ENCODE measurements around the gene GFPT2. TPM values are rescaled to one million over a fixed set of nuclear protein-coding genes. Genes with fewer than 3 reads are reported as not detected.

Gene GFPT2
- total and polyA plus RNA-seq, 2 of the 8 experiments (the other 6 are each of a cell fraction or from before 2014, with no cell fraction given): 83.7 to 143 TPM

- TF ChIP-seq SIX5 (IDR thresholded peaks at IDR 0.05; ENCODE audit: low read depth, low read length): no peak
- TF ChIP-seq CBX5 (IDR thresholded peaks at IDR 0.05; ENCODE audit: low read depth, low read length): no peak
- no peak for TF ChIP-seq RBBP5 (IDR thresholded peaks at IDR 0.05; ENCODE audit: borderline replicate concordance, low read depth, low read length)
- no peak for TF ChIP-seq NRF1 (IDR thresholded peaks at IDR 0.05; ENCODE audit: low read depth, low read length)
- TF ChIP-seq POU5F1 (IDR thresholded peaks at IDR 0.05; ENCODE audit: low read depth, low read length): no peak
- TF ChIP-seq TAF1 (IDR thresholded peaks at IDR 0.05; ENCODE audit: low read depth, low read length): no peak
- TF ChIP-seq SIRT6 (IDR thresholded peaks at IDR 0.05; ENCODE audit: low read length): no peak
- no peak for TF ChIP-seq CBX8 (IDR thresholded peaks at IDR 0.05; ENCODE audit: borderline replicate concordance, low read depth, low read length)
- no peak for TF ChIP-seq KDM1A (IDR thresholded peaks at IDR 0.05; ENCODE audit: borderline replicate concordance, low read length)
Measured at GRCh38 chr5:180350711-180351465, 2.2 kb downstream of the GFPT2 start (continued).

Measured in H1 (cell line).